HepG2 (cell line): Measurements from ENCODE around the gene ZNF444. TPM values are rescaled to one million over a fixed set of nuclear protein-coding genes. Genes with fewer than 3 reads are reported as not detected.

Experiments
- EHMT2 ChIP-seq: fragments of 200-600 bp; sonication (generic); IDR thresholded peaks from 2 replicates; pipeline ENCODE4 v1.7.0; 2017; ENCODE audit warnings: antibody characterized with exemption, low read depth, low read length, borderline replicate concordance
- IKZF5 ChIP-seq: IDR thresholded peaks from 2 replicates; pipeline ENCODE4 v1.6.1; 2018; ENCODE audit warnings: missing genetic modification reagents, mild to moderate bottlenecking, missing compliant biosample characterization
- NFIB ChIP-seq: sonication (generic); formaldehyde crosslinking; IDR thresholded peaks from 2 replicates; pipeline ENCODE4 v1.9.0; 2021; ENCODE audit warnings: missing genetic modification reagents, mild to moderate bottlenecking, borderline replicate concordance
- NKX3-1 ChIP-seq: sonication (generic); formaldehyde crosslinking; IDR thresholded peaks from 2 replicates; pipeline ENCODE4 v1.5.0; 2020; ENCODE audit warnings: missing genetic modification reagents
- SAFB2 ChIP-seq: sonication (generic); formaldehyde crosslinking; IDR thresholded peaks from 2 replicates; pipeline ENCODE4 v1.5.1; 2020; ENCODE audit warnings: missing genetic modification reagents, low read depth, mild to moderate bottlenecking, borderline replicate concordance
- SOX6 ChIP-seq, 2 experiments: fragments of 450-650 bp in 1 of 2; sonication (generic) in 1 of 2; formaldehyde crosslinking in 1 of 2; IDR thresholded peaks; 2 replicates each; pipeline versions ENCODE4 v1.4.0 to v1.6.1; 2017 to 2020; ENCODE audit warnings: antibody characterized with exemption in 1 of 2, mild to moderate bottlenecking in 1 of 2, missing genetic modification reagents in 1 of 2
- SPEN ChIP-seq: sonication (generic); formaldehyde crosslinking; IDR thresholded peaks from 2 replicates; pipeline ENCODE4 v1.5.1; 2020; ENCODE audit warnings: low read depth, mild to moderate bottlenecking, missing genetic modification reagents
- SRSF1 ChIP-seq: fragments of 200-400 bp; formaldehyde crosslinking; optimal IDR thresholded peaks from 2 replicates; pipeline ENCODE3; 2017; ENCODE audit warnings: mild to moderate bottlenecking, low read depth, low read length, moderate library complexity
- ZGPAT ChIP-seq: IDR thresholded peaks from 2 replicates; pipeline ENCODE4 v1.6.1; 2016; ENCODE audit warnings: mild to moderate bottlenecking
- ZNF816 ChIP-seq: sonication (generic); formaldehyde crosslinking; IDR thresholded peaks from 2 replicates; pipeline ENCODE4 v1.8.0; 2022; ENCODE audit warnings: missing genetic modification reagents, mild to moderate bottlenecking, borderline replicate concordance
- polyA plus RNA-seq, 8 experiments: library from polyadenylated mRNA; depleted of rRNA in 3 of 8; stranded (reverse) in 7 of 8; unstranded in 1 of 8; fragments of >200 nt; fragmentation: Illumina TruSeq in 4 of 8; extraction: Trizol in 4 of 8; gene quantifications; 2 replicates each; pipeline versions ENCODE4 v1.2.1 to v1.2.3, GENCODE V29; 2011 to 2016; ENCODE audit warnings: low read depth in 4 of 8, missing spikeins in 1 of 8, mixed read lengths in 1 of 8; ENCODE audit not compliant: insufficient read depth in 1 of 8
- total RNA-seq, 5 experiments: library from RNA; depleted of rRNA; stranded (reverse); fragments of >200 nt; fragmentation: Illumina TruSeq; extraction: Trizol; gene quantifications; 2 replicates each; pipeline ENCODE4 v1.2.3, GENCODE V29; 2016; ENCODE audit warnings: low read depth in 1 of 5
- TF ChIP-seq, protein P1 (sequence below): sonication (generic); formaldehyde crosslinking; IDR thresholded peaks from 2 replicates; pipeline ENCODE4 v1.5.0; 2020; ENCODE audit warnings: missing genetic modification reagents, mild to moderate bottlenecking, borderline replicate concordance
- TF ChIP-seq, protein P2 (sequence below): sonication (generic); formaldehyde crosslinking; IDR thresholded peaks from 2 replicates; pipeline ENCODE4 v1.4.0; 2020; ENCODE audit warnings: mild to moderate bottlenecking, missing genetic modification reagents
- TF ChIP-seq, protein P3 (sequence below): IDR thresholded peaks from 2 replicates; pipeline ENCODE4 v1.6.1; 2012; ENCODE audit warnings: low read length, improper control_type of control experiment
- TF ChIP-seq, protein P4 (sequence below), 2 experiments: sonication (generic) in 1 of 2; formaldehyde crosslinking in 1 of 2; IDR thresholded peaks; 2 replicates each; pipeline versions ENCODE4 v1.5.1 to v1.6.1; 2011 to 2020; ENCODE audit warnings: borderline replicate concordance in 1 of 2, low read depth in 1 of 2, low read length in 1 of 2, mild to moderate bottlenecking in 1 of 2, missing genetic modification reagents in 1 of 2, moderate library complexity in 1 of 2
- TF ChIP-seq, protein P5 (sequence below): IDR thresholded peaks from 2 replicates; pipeline ENCODE4 v1.6.1; 2016; ENCODE audit warnings: low read depth, control low read depth

ZNF444 gene
- total and polyA plus RNA-seq, 2 of the 13 experiments (the other 11 are each of a cell fraction or from before 2014, with no cell fraction given), result 27.4 to 30.3 TPM

DNA sequence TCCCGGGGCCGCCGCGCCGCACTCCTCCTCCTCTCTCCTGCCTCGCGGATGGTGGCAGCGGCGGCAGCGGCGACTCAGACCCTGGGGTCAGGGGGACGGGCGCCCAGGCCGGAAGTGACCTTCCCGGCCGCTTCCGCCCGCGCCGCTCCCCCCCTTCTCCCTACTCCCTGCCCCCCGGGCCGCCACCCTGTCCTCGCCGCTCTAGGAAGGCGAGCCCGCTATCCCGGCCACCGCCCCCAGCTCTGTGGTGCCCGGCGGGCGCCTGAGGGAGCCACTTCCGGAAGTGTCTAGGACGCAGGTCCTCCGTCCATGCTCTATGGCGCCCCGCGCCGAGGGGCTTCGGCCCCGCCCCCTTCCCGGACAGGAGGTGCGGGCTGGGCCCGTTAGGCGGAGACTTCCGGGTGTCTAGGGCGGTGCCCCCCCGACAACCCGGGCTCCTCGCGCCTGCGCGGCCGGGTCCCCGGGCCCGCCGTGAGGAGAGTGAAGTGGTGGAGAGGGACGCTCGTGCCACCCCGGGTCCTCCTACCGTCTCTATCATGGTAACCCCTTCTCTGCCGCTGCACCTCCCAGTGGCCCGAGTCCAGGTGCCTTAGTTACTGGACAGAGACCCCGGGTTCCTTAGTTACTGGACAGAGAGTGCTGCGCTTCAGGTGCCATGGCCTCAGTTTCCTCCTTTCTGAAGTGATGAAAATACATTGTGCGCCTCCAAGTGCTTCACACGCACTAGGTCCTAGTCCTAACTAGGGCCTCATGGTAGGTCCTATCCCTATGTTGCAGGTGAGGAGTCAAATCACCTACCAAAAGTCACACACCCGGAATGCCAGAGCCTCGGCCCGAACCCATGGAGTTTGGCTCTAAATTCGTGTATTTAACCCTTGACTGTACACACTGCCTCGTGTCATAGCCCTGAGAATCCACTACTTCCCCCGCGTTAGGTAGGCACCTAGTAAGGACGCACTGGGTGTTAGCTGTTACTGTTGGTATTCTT lies 19.6 kb upstream of the ZNF444 start, which contains the start of gene ZNF787 (continued):
- TF ChIP-seq, protein P1, sequence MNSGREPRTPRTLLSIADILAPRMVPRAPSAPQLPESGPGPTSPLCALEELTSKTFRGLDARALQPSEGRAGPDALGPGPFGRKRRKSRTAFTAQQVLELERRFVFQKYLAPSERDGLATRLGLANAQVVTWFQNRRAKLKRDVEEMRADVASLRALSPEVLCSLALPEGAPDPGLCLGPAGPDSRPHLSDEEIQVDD (CRISPR knock-in tag), result no peak
- TF ChIP-seq, protein P2, sequence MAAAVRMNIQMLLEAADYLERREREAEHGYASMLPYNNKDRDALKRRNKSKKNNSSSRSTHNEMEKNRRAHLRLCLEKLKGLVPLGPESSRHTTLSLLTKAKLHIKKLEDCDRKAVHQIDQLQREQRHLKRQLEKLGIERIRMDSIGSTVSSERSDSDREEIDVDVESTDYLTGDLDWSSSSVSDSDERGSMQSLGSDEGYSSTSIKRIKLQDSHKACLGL (CRISPR knock-in tag), result no peak
- TF ChIP-seq ZNF816, result no peak; the same call in 1 of the 2 replicates
- TF ChIP-seq, protein P3, sequence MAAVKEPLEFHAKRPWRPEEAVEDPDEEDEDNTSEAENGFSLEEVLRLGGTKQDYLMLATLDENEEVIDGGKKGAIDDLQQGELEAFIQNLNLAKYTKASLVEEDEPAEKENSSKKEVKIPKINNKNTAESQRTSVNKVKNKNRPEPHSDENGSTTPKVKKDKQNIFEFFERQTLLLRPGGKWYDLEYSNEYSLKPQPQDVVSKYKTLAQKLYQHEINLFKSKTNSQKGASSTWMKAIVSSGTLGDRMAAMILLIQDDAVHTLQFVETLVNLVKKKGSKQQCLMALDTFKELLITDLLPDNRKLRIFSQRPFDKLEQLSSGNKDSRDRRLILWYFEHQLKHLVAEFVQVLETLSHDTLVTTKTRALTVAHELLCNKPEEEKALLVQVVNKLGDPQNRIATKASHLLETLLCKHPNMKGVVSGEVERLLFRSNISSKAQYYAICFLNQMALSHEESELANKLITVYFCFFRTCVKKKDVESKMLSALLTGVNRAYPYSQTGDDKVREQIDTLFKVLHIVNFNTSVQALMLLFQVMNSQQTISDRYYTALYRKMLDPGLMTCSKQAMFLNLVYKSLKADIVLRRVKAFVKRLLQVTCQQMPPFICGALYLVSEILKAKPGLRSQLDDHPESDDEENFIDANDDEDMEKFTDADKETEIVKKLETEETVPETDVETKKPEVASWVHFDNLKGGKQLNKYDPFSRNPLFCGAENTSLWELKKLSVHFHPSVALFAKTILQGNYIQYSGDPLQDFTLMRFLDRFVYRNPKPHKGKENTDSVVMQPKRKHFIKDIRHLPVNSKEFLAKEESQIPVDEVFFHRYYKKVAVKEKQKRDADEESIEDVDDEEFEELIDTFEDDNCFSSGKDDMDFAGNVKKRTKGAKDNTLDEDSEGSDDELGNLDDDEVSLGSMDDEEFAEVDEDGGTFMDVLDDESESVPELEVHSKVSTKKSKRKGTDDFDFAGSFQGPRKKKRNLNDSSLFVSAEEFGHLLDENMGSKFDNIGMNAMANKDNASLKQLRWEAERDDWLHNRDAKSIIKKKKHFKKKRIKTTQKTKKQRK, result no peak
- TF ChIP-seq, protein P4, sequence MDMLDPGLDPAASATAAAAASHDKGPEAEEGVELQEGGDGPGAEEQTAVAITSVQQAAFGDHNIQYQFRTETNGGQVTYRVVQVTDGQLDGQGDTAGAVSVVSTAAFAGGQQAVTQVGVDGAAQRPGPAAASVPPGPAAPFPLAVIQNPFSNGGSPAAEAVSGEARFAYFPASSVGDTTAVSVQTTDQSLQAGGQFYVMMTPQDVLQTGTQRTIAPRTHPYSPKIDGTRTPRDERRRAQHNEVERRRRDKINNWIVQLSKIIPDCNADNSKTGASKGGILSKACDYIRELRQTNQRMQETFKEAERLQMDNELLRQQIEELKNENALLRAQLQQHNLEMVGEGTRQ (IDR thresholded peaks at IDR 0.05; ENCODE audit: low read depth, low read length), result no peak
- TF ChIP-seq, protein P4 (CRISPR knock-in tag; IDR thresholded peaks at IDR 0.05; ENCODE audit: borderline replicate concordance), result no peak
- TF ChIP-seq NKX3-1 (CRISPR knock-in tag), result no peak
- TF ChIP-seq IKZF5, result peak; percentile 78
- TF ChIP-seq SRSF1, result peak; percentile 94
- TF ChIP-seq NFIB (CRISPR knock-in tag), result no peak
- TF ChIP-seq, protein P5, sequence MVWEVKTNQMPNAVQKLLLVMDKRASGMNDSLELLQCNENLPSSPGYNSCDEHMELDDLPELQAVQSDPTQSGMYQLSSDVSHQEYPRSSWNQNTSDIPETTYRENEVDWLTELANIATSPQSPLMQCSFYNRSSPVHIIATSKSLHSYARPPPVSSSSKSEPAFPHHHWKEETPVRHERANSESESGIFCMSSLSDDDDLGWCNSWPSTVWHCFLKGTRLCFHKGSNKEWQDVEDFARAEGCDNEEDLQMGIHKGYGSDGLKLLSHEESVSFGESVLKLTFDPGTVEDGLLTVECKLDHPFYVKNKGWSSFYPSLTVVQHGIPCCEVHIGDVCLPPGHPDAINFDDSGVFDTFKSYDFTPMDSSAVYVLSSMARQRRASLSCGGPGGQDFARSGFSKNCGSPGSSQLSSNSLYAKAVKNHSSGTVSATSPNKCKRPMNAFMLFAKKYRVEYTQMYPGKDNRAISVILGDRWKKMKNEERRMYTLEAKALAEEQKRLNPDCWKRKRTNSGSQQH (CRISPR knock-in tag), result peak; percentile 75; the same call in 1 of the 2 replicates
- peak; percentile 33; the same call in 1 of the 2 replicates for TF ChIP-seq SAFB2
- no peak for TF ChIP-seq EHMT2
- TF ChIP-seq SOX6 (IDR thresholded peaks at IDR 0.05), result no peak
- peak; percentile 72 for TF ChIP-seq SOX6 (CRISPR knock-in tag; IDR thresholded peaks at IDR 0.05)
- TF ChIP-seq ZGPAT (CRISPR knock-in tag), result peak; percentile 75
- TF ChIP-seq SPEN (CRISPR knock-in tag), result no peak; the same call in none of the 2 replicates
